Erythroblast (primary cell): ENCODE data around the gene ZNF460.

Source experiments
- DNase-seq, 2 experiments: peaks; one replicate each; lab custom pipeline; 2025; lab: John Stamatoyannopoulos, UW
- GATA1 ChIP-seq: IDR thresholded peaks from 2 replicates; pipeline ENCODE4 v1.6.1; 2011; ENCODE audit warnings: low read depth, mild to moderate bottlenecking, control low read depth, low read length, moderate library complexity
- POLR2A ChIP-seq: IDR thresholded peaks from 2 replicates; pipeline ENCODE4 v1.6.1; 2011; ENCODE audit warnings: mild to moderate bottlenecking, low read length

Gene ZNF460

DNA sequence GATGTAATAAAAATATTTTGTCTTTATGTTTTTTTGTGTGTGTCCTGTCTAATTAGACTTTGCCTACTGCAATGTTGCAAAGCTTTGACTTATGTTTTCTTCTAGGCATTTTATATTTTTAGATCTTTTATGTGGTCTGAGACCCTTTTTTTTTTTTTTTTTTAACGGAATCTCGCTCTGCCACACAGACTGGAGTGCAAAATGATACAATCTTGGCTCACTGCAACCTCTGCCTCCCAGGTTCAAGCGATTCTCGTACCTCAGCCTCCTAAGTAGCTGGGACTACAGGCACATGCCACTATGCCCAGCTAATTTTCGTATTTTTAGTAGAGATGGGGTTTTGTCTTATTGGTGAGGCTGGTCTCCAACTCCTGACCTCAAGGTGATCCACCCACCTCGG lies 62.3 kb downstream of the ZNF460 start:
- no peak for DNase-seq
- TF ChIP-seq POLR2A = no peak
- TF ChIP-seq GATA1 = no peak
